Nephron progenitor cell (in vitro differentiated cells): ENCODE measurements around the gene HDGF.

Experiments
- DNase-seq: peaks from one replicate; pipeline ENCODE4 v3.0.0; 2021
- H3K27ac Mint-ChIP-seq: 2 replicates; pipeline ENCODE4 v1.8.0; 2021; ENCODE audit warnings: mild to moderate bottlenecking, moderate library complexity, mixed read lengths
- H3K27me3 Mint-ChIP-seq: 2 replicates; pipeline ENCODE4 v1.8.0; 2021; ENCODE audit warnings: mild to moderate bottlenecking, low read depth, mixed read lengths; ENCODE audit not compliant: poor library complexity
- H3K36me3 Mint-ChIP-seq: 2 replicates; pipeline ENCODE4 v1.8.0; 2021; ENCODE audit warnings: low read depth, mixed read lengths
- H3K4me1 Mint-ChIP-seq: 2 replicates; pipeline ENCODE4 v1.8.0; 2021; ENCODE audit warnings: mixed read lengths
- H3K4me3 Mint-ChIP-seq: 2 replicates; pipeline ENCODE4 v1.8.0; 2021; ENCODE audit warnings: mild to moderate bottlenecking, moderate library complexity, mixed read lengths
- H3K9me3 Mint-ChIP-seq: 2 replicates; pipeline ENCODE4 v1.8.0; 2021; ENCODE audit warnings: mild to moderate bottlenecking, moderate library complexity, mixed read lengths
- CTCF ChIP-seq: fragments of 200-600 bp; sonication (generic); IDR thresholded peaks from 2 replicates; pipeline ENCODE4 v1.5.0; 2021; ENCODE audit warnings: antibody characterized with exemption

HDGF gene

GRCh38 chr1:156751451-156751756 is at the start of gene HDGF:
Gene HDGF (minus strand): TSS chr1:156751675. CDS start chr1:156751429, 246 bp downstream.
- Mint-ChIP-seq H3K4me1 (peaks cover 49% of the 10 kb centered on the region), H3K36me3 (no peaks in the 10 kb centered on the region), H3K4me3 (peak within 1 kb of the TSS; percentile 96), H3K27ac (peak within 1 kb of the TSS; percentile 98), H3K27me3 (no peaks in the 10 kb centered on the region), H3K9me3 (no peaks in the 10 kb centered on the region)
- no peak for TF ChIP-seq CTCF
- DNase-seq, result no peak

GRCh38 chr1:156797212-156797871 is 45.9 kb upstream of the HDGF start:
- Mint-ChIP-seq H3K27me3 (no peaks in the 10 kb centered on the region), H3K4me1 (peaks cover 73% of the 10 kb centered on the region), H3K9me3 (no peaks in the 10 kb centered on the region), H3K4me3 (peak overlapping the region; percentile 3), H3K27ac (no peak overlapping the region), H3K36me3 (peaks cover 46% of the 10 kb centered on the region)
- peak; percentile 55 for DNase-seq
- TF ChIP-seq CTCF, result peak; percentile 78

- Mint-ChIP-seq H3K27ac (peak overlapping the region; percentile 9), H3K4me1 (peaks cover 64% of the 10 kb centered on the region), H3K9me3 (no peaks in the 10 kb centered on the region), H3K36me3 (peaks cover 55% of the 10 kb centered on the region), H3K27me3 (no peaks in the 10 kb centered on the region), H3K4me3 (peak overlapping the region; percentile 24)
- no peak for TF ChIP-seq CTCF
- no peak for DNase-seq
Observed at GRCh38 chr1:156796340-156797097, 45.0 kb upstream of the HDGF start.

GRCh38 chr1:156795787-156796186 is 44.3 kb upstream of the HDGF start:
- H3K27ac Mint-ChIP-seq, result peak overlapping the region; percentile 33
- H3K9me3 Mint-ChIP-seq, result no peaks in the 10 kb centered on the region

GRCh38 chr1:156795374-156795733 is 43.9 kb upstream of the HDGF start:
- peaks cover 63% of the 10 kb centered on the region for H3K36me3 Mint-ChIP-seq
- no peak for TF ChIP-seq CTCF
- H3K9me3 Mint-ChIP-seq, result no peaks in the 10 kb centered on the region
- H3K27ac Mint-ChIP-seq, result peak overlapping the region; percentile 33
- H3K4me3 Mint-ChIP-seq, result no peak overlapping the region
- peaks cover 53% of the 10 kb centered on the region for H3K4me1 Mint-ChIP-seq
- no peak for DNase-seq
- H3K27me3 Mint-ChIP-seq, result no peaks in the 10 kb centered on the region

More at GRCh38 chr1:156795787-156796186, 44.3 kb upstream of the HDGF start:
- DNase-seq, result no peak
- Mint-ChIP-seq H3K4me1 (peaks cover 57% of the 10 kb centered on the region), H3K36me3 (peaks cover 61% of the 10 kb centered on the region), H3K27me3 (no peaks in the 10 kb centered on the region), H3K4me3 (no peak overlapping the region)
- TF ChIP-seq CTCF, result no peak
